Endothelial cell (in vitro differentiated cells): ENCODE data around the gene CRISPLD2. TPM values are rescaled to one million over a fixed set of nuclear protein-coding genes. Genes with fewer than 3 reads are reported as not detected.

ENCODE experiments used
- DNase-seq: peaks from one replicate; pipeline ENCODE4 v3.0.0; 2021; ENCODE audit warnings: low spot score
- H3K27ac Mint-ChIP-seq: one replicate; pipeline ENCODE4 v1.8.0; 2021; ENCODE audit warnings: mixed read lengths, inconsistent platforms; ENCODE audit not compliant: unreplicated experiment
- H3K27me3 Mint-ChIP-seq: one replicate; pipeline ENCODE4 v1.8.0; 2021; ENCODE audit warnings: mild to moderate bottlenecking, moderate library complexity, mixed read lengths, inconsistent platforms; ENCODE audit not compliant: unreplicated experiment
- H3K36me3 Mint-ChIP-seq: one replicate; pipeline ENCODE4 v1.8.0; 2021; ENCODE audit warnings: mild to moderate bottlenecking, low read depth, mixed read lengths, inconsistent platforms; ENCODE audit not compliant: unreplicated experiment
- H3K4me1 Mint-ChIP-seq: one replicate; pipeline ENCODE4 v1.8.0; 2021; ENCODE audit warnings: mild to moderate bottlenecking, mixed read lengths, inconsistent platforms; ENCODE audit not compliant: unreplicated experiment
- H3K4me3 Mint-ChIP-seq: one replicate; pipeline ENCODE4 v1.8.0; 2021; ENCODE audit warnings: mild to moderate bottlenecking, mixed read lengths, inconsistent platforms; ENCODE audit not compliant: unreplicated experiment
- H3K9me3 Mint-ChIP-seq: one replicate; pipeline ENCODE4 v1.8.0; 2021; ENCODE audit warnings: mixed read lengths, inconsistent platforms; ENCODE audit not compliant: unreplicated experiment
- CTCF ChIP-seq: fragments of 200-600 bp; sonication (generic); IDR thresholded peaks from one replicate; pipeline ENCODE4 v1.5.0; 2021; ENCODE audit warnings: antibody characterized with exemption; ENCODE audit not compliant: unreplicated experiment
- total RNA-seq: library from RNA; stranded (reverse); fragmentation: NEBNext Ultra II Directional; extraction: Animal tissue kit (Norgen Biotek cat#: 25700); gene quantifications from one replicate; pipeline ENCODE4 v1.2.1, GENCODE V29; 2021; ENCODE audit not compliant: unreplicated experiment

The CRISPLD2 gene
- total RNA-seq, 1 donor from 2014 or later = 0.54 TPM

DNA sequence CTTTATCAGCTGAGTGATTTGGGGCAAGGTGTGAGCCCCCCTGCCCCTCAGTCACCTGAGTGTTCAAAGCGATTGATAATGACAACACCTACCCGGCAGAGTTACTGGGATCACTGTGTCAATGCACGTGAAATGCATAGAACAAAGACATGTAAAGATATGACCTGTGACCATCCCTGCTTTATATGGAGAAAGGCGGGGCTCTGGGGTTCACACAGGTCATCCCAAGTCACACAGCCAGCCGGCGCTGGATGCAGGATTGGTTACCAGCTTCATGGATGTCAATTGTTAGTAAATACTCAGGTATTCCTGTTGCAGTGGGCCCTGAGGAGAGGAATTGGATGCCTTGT, 64.4 kb downstream of the CRISPLD2 start:
- H3K4me1 Mint-ChIP-seq = peaks cover 17% of the 10 kb centered on the region

GRCh38 chr16:84884596-84885341, 65.0 kb downstream of the CRISPLD2 start:
- DNase-seq = no peak
- no peaks in the 10 kb centered on the region for H3K9me3 Mint-ChIP-seq
- H3K27ac Mint-ChIP-seq = no peak overlapping the region
- no peak for TF ChIP-seq CTCF
- no peaks in the 10 kb centered on the region for H3K36me3 Mint-ChIP-seq
- H3K4me1 Mint-ChIP-seq = peaks cover 17% of the 10 kb centered on the region
- H3K27me3 Mint-ChIP-seq = peaks cover 2% of the 10 kb centered on the region
- no peak overlapping the region for H3K4me3 Mint-ChIP-seq

More for the DNA sequence above, 64.4 kb downstream of the CRISPLD2 start:
- no peak for DNase-seq
- Mint-ChIP-seq H3K27me3 (peaks cover 2% of the 10 kb centered on the region), H3K9me3 (no peaks in the 10 kb centered on the region), H3K36me3 (no peaks in the 10 kb centered on the region), H3K4me3 (no peak overlapping the region), H3K27ac (no peak overlapping the region)
- no peak for TF ChIP-seq CTCF

DNA sequence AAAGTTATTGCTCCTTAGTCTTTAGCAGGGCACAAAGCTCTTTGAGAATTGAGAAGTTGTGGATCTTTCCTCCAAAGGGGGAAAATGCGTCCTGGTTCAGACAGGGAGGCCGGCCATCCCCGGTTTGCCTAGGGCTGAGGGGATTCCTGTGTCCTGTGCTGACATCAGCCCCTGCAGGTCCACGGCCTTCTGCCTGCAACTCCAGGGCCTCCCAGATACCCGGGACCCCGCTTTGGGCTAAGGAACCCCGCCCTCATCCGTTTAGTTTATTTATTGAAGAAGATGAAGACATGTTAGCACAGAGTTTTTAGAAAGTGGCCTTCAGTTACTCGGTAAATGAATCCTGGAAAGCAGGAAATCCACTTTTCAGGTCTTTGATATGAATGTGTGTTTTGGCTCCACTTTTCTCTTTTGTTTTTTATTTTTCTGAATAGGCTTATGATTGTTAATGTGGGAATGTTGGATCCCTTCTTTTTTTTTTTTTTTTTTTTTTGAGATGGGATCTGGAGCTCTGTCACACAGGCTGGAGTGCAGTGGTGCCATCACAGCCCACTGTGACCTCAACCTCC, 65.6 kb downstream of the CRISPLD2 start:
- no peak for DNase-seq
- Mint-ChIP-seq H3K4me1 (peaks cover 17% of the 10 kb centered on the region), H3K27me3 (peaks cover 2% of the 10 kb centered on the region), H3K27ac (no peak overlapping the region), H3K9me3 (no peaks in the 10 kb centered on the region), H3K4me3 (no peak overlapping the region), H3K36me3 (no peaks in the 10 kb centered on the region)
- no peak for TF ChIP-seq CTCF

DNA sequence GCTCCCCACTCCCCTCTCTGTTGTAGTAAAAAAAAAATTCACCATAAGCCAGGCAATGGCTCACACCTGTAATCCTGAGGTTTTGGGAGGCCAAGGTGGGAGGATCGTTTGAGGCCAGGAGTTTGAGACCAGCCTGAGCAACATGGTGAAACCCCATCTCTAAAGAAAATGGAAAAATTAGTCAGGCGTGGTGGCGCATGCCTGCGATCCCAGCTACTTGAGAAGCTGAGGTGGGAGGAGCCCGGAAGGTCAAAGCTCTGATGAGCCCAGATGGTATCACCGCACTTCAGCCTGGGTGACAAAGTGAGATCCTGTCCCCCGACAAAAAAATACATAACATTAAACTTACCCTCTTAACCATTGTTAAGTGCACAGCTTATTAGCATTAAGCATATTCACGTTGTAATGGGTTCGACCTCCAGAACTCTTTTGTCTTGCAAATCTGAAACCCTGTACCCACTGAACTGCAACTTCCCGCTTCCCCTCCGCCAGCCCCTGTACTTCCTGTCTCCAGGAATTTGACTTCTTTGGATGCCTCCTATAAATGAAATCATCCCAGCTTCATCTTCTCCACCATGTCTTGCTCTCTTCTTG, 66.8 kb downstream of the CRISPLD2 start:
- H3K27me3 Mint-ChIP-seq = peaks cover 2% of the 10 kb centered on the region
- no peak overlapping the region for H3K27ac Mint-ChIP-seq
- no peak for TF ChIP-seq CTCF
- H3K36me3 Mint-ChIP-seq = no peaks in the 10 kb centered on the region
- H3K4me3 Mint-ChIP-seq = no peak overlapping the region
- peaks cover 17% of the 10 kb centered on the region for H3K4me1 Mint-ChIP-seq
- no peak for DNase-seq
- H3K9me3 Mint-ChIP-seq = no peaks in the 10 kb centered on the region

GRCh38 chr16:84887207-84887606, 67.4 kb downstream of the CRISPLD2 start:
- no peak for DNase-seq
- peaks cover 17% of the 10 kb centered on the region for H3K4me1 Mint-ChIP-seq
- no peak overlapping the region for H3K27ac Mint-ChIP-seq
- H3K4me3 Mint-ChIP-seq = no peak overlapping the region
- no peak for TF ChIP-seq CTCF
- H3K27me3 Mint-ChIP-seq = peaks cover 2% of the 10 kb centered on the region
- no peaks in the 10 kb centered on the region for H3K9me3 Mint-ChIP-seq
- H3K36me3 Mint-ChIP-seq = no peaks in the 10 kb centered on the region
